BJ (cell line): Measurements from ENCODE around the gene GLI3. TPM values are rescaled to one million over a fixed set of nuclear protein-coding genes. Genes with fewer than 3 reads are reported as not detected.

Experiments
- CTCF ChIA-PET: fragments of 350-600 bp; formaldehyde crosslinking; extraction: SDS; loops from one replicate; lab custom pipeline; 2021; ENCODE audit warnings: antibody characterized with exemption, inconsistent platforms; lab: Yijun Ruan, JAX
- POLR2A ChIA-PET: fragments of 300-600 bp; sonication (Branson Sonifier 250); formaldehyde crosslinking; extraction: SDS; loops from one replicate; lab custom pipeline; 2021; ENCODE audit warnings: antibody characterized with exemption; lab: Charles Lee
- DNase-seq: peaks from one replicate; pipeline ENCODE4 v3.0.0-alpha.2; 2011; ENCODE audit warnings: low read depth
- H3K27me3 ChIP-seq: 2 replicates; pipeline ENCODE4 v1.6.0; 2011; ENCODE audit warnings: low read length; ENCODE audit not compliant: control insufficient read depth, insufficient read depth
- H3K36me3 ChIP-seq: 2 replicates; pipeline ENCODE4 v1.5.1; 2011; ENCODE audit warnings: low read length; ENCODE audit not compliant: control insufficient read depth, insufficient read depth
- H3K4me3 ChIP-seq: 2 replicates; pipeline ENCODE4 v1.5.1; 2011; ENCODE audit warnings: low read depth, mild to moderate bottlenecking, control low read depth, low read length
- CTCF ChIP-seq: IDR thresholded peaks from 2 replicates; pipeline ENCODE4 v1.5.1; 2011; ENCODE audit warnings: low read depth, mild to moderate bottlenecking, control low read depth, inconsistent platforms, low read length, moderate library complexity; ENCODE audit not compliant: insufficient read depth
- polyA plus RNA-seq: library from polyadenylated mRNA; depleted of rRNA; stranded (reverse); fragments of >200 nt; gene quantifications from 2 replicates; pipeline ENCODE4 v1.2.3, GENCODE V29; 2011

Gene GLI3
- polyA plus RNA-seq, 1 experiment = 5.1 TPM

- no peaks in the 10 kb centered on the region for H3K27me3 ChIP-seq
- POLR2A ChIA-PET = no interaction called here
- H3K4me3 ChIP-seq = no peak overlapping the region
- CTCF ChIA-PET = no interaction called here
- no peak for DNase-seq
- TF ChIP-seq CTCF = no peak
- peaks cover 2% of the 10 kb centered on the region; the same call in 1 of the 2 replicates for H3K36me3 ChIP-seq
Measured at GRCh38 chr7:42081671-42082070, 155.3 kb downstream of the GLI3 start.

- CTCF ChIA-PET = interaction anchor here (0.8 kb wide), 1 partner anchor 17 kb away, joined by 3 read pairs; no protein-coding TSS in a partner anchor
- POLR2A ChIA-PET = no interaction called here
- peaks cover 2% of the 10 kb centered on the region; the same call in 1 of the 2 replicates for H3K36me3 ChIP-seq
- no peak for TF ChIP-seq CTCF
- no peak for DNase-seq
- H3K4me3 ChIP-seq = no peak overlapping the region
- H3K27me3 ChIP-seq = no peaks in the 10 kb centered on the region
Measured at GRCh38 chr7:42080841-42081586, 156.0 kb downstream of the GLI3 start.

GRCh38 chr7:42077271-42078135 is 159.5 kb downstream of the GLI3 start:
- H3K36me3 ChIP-seq = peaks cover 2% of the 10 kb centered on the region; the same call in 1 of the 2 replicates
- no peak overlapping the region for H3K4me3 ChIP-seq
- no peaks in the 10 kb centered on the region for H3K27me3 ChIP-seq
- TF ChIP-seq CTCF = no peak
- CTCF ChIA-PET = no interaction called here
- POLR2A ChIA-PET = no interaction called here
- DNase-seq = no peak

GRCh38 chr7:42076870-42077269 is 160.1 kb downstream of the GLI3 start:
- H3K4me3 ChIP-seq = no peak overlapping the region
- ChIA-PET POLR2A (no interaction called here), CTCF (no interaction called here)
- H3K36me3 ChIP-seq = no peaks in the 10 kb centered on the region; the same call in 1 of the 2 replicates
- TF ChIP-seq CTCF = no peak
- no peaks in the 10 kb centered on the region for H3K27me3 ChIP-seq
- DNase-seq = no peak

- ChIA-PET POLR2A (no interaction called here), CTCF (no interaction called here)
- Histone ChIP-seq H3K4me3 (no peak overlapping the region), H3K27me3 (no peaks in the 10 kb centered on the region), H3K36me3 (no peaks in the 10 kb centered on the region; the same call in 1 of the 2 replicates)
- no peak for DNase-seq
- TF ChIP-seq CTCF = no peak
Measured at GRCh38 chr7:42075418-42075817, 161.6 kb downstream of the GLI3 start.
